HAP-1 (cell line): ENCODE data around the gene GRM7.

Source experiments
- DNase-seq, 2 experiments: peaks; one replicate each; pipeline ENCODE4 v3.0.0-alpha.2; 2016 to 2020; ENCODE audit warnings: low spot score in 2 of 2
- H3K27me3 ChIP-seq: fragments of 250-450 bp; sonication (Bioruptor Pico); 2 replicates; pipeline ENCODE4 v1.5.1; 2020; ENCODE audit warnings: low read depth, mild to moderate bottlenecking, moderate library complexity
- H3K36me3 ChIP-seq: fragments of 250-450 bp; sonication (Bioruptor Pico); replicated peaks from 2 replicates; pipeline ENCODE4 v1.5.1; 2020; ENCODE audit warnings: mild to moderate bottlenecking
- H3K4me1 ChIP-seq: fragments of 250-450 bp; sonication (Bioruptor Pico); 2 replicates; pipeline ENCODE4 v1.5.1; 2020; ENCODE audit warnings: mild to moderate bottlenecking
- H3K4me3 ChIP-seq: fragments of 250-450 bp; sonication (Bioruptor Pico); 2 replicates; pipeline ENCODE4 v1.5.1; 2020; ENCODE audit warnings: mild to moderate bottlenecking, moderate library complexity
- H3K9me3 ChIP-seq: fragments of 250-450 bp; sonication (Bioruptor Pico); 2 replicates; pipeline ENCODE4 v1.5.1; 2020; ENCODE audit warnings: mild to moderate bottlenecking, moderate library complexity
- in situ Hi-C: fragments of 300-500 bp; cut with MboI; formaldehyde crosslinking; loops from 3 replicates; pipeline ENCODE4 v1.14.3; 2020; ENCODE audit warnings: low sequenced_read_pairs, inconsistent platforms, mixed read lengths

GRM7 gene

DNA sequence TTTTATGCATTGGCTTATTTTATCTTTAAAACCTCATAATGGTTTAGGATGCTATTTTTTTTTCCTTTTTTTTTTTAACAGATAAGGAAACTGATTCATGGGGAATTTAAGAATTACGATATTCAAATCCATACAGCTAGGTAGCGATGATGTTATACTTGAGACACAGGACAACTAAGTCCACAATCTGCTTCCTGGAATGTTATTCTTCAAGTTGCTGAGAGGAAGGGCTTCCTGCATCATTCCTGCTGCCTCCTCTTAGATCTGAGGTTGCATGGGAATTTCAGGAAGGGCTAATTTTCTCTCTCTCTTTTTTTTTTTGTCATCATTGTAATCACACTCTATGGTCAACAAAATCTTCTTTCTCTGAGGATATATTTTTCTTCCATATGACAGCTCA, 595.5 kb downstream of the GRM7 start:
- Histone ChIP-seq H3K36me3 (no peaks in the 10 kb centered on the region), H3K27me3 (no peaks in the 10 kb centered on the region), H3K9me3 (no peaks in the 10 kb centered on the region), H3K4me1 (no peaks in the 10 kb centered on the region), H3K4me3 (no peak overlapping the region)
- in situ Hi-C loops, result no loop called here
- DNase-seq, result no peak

DNA sequence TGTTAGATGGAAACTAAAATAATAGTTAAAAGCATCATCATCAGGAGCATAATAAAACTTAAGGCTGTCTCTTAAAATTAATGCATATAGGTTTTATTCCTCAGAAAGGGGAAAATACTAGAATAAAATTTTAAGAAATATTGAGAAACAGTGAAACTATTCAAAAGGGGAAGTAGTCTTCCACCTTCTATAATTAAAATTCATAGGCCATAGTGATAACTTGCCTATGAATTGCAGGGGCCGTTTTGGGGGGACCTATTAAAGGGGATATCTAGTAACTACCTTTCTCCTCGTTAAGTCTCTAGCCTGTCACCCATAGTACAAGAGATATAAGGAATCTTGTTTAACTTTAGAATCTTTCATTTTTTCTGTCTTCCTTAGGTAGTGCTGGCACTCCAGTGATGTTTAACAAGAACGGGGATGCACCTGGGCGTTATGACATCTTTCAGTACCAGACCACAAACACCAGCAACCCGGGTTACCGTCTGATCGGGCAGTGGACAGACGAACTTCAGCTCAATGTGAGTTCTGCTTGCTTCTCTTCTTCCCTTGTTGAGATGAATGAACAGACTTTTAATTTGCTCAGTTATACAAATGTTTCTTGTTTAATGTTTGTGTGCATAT, 600.4 kb downstream of the GRM7 start:
- no peaks in the 10 kb centered on the region for H3K9me3 ChIP-seq
- no peak for DNase-seq
- no peak overlapping the region for H3K4me3 ChIP-seq
- no peaks in the 10 kb centered on the region for H3K4me1 ChIP-seq
- no peaks in the 10 kb centered on the region for H3K36me3 ChIP-seq
- in situ Hi-C loops, result no loop called here
- H3K27me3 ChIP-seq, result no peaks in the 10 kb centered on the region

DNA sequence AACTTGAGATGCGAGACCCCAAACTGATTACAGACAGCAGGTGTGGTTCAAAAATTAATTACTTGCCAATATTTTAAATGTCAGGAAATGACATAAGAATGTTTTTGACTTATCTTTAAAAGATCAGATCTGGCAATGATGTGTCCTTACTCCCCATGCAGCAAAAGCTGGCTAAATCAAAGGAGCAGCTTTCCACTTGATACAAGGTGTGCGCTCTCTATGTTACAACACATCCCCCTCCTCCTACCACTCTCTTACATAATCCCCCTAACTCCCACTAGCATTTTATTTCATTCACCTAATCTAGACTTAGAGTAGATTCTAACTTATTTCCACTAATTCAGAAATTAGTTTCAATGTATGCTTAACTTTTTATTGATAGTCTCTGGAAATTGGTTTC, 609.0 kb downstream of the GRM7 start:
- H3K9me3 ChIP-seq, result no peaks in the 10 kb centered on the region
- no peaks in the 10 kb centered on the region for H3K4me1 ChIP-seq
- no peaks in the 10 kb centered on the region for H3K27me3 ChIP-seq
- in situ Hi-C loops, result no loop called here
- DNase-seq, result no peak
- no peak overlapping the region for H3K4me3 ChIP-seq
- H3K36me3 ChIP-seq, result no peaks in the 10 kb centered on the region

DNA sequence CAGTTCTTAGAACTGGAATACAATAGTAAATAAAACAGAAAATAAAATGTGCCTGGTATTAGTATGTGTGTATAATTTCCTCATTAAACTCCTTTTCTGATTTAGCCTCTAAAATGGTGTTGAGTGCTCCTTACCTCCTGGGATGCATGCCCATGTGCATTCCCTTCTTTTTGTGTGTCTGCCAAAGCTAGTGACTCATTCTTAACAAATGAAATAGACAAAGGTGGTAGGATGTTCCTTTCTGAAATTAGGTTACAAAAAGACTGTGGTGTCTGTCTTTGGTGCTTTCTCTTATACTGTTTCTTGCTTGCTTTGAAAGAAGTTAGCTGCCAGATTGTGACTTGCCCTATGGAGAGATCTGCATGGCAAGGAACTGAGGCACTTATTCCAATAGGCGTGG, 623.7 kb downstream of the GRM7 start:
- H3K4me1 ChIP-seq, result no peaks in the 10 kb centered on the region
- H3K36me3 ChIP-seq, result no peaks in the 10 kb centered on the region
- no peak for DNase-seq
- no peaks in the 10 kb centered on the region for H3K27me3 ChIP-seq
- in situ Hi-C loops, result no loop called here
- H3K4me3 ChIP-seq, result no peak overlapping the region
- H3K9me3 ChIP-seq, result no peaks in the 10 kb centered on the region

DNA sequence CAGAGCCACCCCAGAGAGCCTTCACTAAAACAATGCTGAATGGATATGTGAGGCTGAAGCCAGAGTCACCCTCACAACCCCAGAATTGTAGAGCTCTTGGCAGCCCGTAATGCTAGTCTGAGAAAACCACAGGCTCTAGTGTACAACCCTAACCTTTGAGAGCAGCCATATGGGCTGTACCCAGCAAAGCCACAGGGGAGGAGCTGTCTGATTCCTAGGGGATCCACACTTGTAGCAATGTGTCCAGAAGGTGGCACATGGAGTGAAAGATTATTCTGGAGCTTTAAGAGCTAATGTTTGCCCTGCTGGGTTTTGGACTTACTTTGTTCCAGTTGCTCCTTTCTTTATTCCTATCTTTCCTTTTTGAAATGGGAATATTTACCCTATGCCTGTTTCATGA, 626.8 kb downstream of the GRM7 start:
- no peaks in the 10 kb centered on the region for H3K4me1 ChIP-seq
- H3K27me3 ChIP-seq, result no peaks in the 10 kb centered on the region
- in situ Hi-C loops, result no loop called here
- no peaks in the 10 kb centered on the region for H3K9me3 ChIP-seq
- DNase-seq, result no peak
- H3K36me3 ChIP-seq, result no peaks in the 10 kb centered on the region
- H3K4me3 ChIP-seq, result no peak overlapping the region

DNA sequence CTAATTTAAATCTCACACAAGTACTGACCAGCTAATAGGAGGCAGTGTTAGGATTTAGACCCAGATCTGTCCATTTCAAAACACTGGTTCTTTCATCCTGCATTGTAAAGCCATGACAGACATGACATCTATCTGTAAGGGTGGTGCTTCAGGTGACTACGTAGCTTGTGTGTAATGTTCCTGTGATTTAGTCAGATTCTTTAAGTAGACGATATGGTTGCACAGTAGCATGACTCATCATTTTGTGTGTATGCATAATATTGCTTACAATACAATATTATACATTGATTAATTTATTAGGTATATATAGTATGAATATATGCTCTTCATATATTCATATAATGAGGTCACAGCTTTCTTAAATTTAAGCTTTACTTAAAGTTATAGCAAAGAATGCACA, 628.5 kb downstream of the GRM7 start:
- Histone ChIP-seq H3K4me3 (no peak overlapping the region), H3K4me1 (no peaks in the 10 kb centered on the region), H3K9me3 (no peaks in the 10 kb centered on the region), H3K36me3 (no peaks in the 10 kb centered on the region), H3K27me3 (no peaks in the 10 kb centered on the region)
- in situ Hi-C loops, result no loop called here
- no peak for DNase-seq

DNA sequence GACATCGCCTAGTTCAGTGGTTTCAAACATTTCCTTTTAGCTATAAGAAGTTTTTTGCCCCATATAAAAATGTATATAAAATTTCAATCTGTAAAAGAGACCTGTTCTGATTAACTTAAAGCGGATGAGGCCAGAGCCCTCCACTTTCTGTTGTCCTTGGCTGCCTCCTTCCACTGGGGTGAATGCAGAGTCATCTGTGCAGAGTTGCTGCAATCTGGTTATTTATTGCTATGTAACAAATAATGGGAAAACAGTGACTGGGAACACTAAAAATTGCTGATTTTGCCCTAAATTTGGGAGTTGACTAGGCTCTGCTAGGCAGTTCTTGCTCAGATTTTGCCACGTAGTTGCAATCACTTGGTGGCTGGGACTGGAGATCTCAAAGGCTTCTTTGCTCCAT, 637.8 kb downstream of the GRM7 start:
- Histone ChIP-seq H3K27me3 (no peaks in the 10 kb centered on the region), H3K9me3 (no peaks in the 10 kb centered on the region), H3K4me1 (no peaks in the 10 kb centered on the region), H3K4me3 (no peak overlapping the region), H3K36me3 (no peaks in the 10 kb centered on the region)
- in situ Hi-C loops, result no loop called here
- DNase-seq, result no peak

DNA sequence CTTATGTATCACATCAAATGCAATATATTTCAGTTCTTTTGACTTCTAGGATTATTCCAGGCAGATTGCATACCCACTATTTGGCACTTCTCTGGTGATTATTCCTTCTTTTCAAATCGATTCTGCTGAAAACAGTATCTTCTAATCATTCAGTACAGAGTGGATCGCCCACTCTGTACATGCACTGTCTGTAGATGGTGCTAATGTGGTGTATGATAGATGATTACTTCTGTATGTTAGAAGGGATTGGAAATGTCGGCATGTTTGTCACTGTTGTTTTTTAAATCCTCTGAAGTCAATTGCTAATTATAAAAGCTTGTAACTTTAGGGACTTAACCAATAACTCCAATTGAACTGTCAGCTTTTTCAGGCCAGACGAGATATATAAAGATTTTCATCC, 642.5 kb downstream of the GRM7 start:
- in situ Hi-C loops, result no loop called here
- no peak overlapping the region for H3K4me3 ChIP-seq
- H3K4me1 ChIP-seq, result no peaks in the 10 kb centered on the region
- no peaks in the 10 kb centered on the region for H3K27me3 ChIP-seq
- no peaks in the 10 kb centered on the region for H3K9me3 ChIP-seq
- no peaks in the 10 kb centered on the region for H3K36me3 ChIP-seq
- no peak for DNase-seq

DNA sequence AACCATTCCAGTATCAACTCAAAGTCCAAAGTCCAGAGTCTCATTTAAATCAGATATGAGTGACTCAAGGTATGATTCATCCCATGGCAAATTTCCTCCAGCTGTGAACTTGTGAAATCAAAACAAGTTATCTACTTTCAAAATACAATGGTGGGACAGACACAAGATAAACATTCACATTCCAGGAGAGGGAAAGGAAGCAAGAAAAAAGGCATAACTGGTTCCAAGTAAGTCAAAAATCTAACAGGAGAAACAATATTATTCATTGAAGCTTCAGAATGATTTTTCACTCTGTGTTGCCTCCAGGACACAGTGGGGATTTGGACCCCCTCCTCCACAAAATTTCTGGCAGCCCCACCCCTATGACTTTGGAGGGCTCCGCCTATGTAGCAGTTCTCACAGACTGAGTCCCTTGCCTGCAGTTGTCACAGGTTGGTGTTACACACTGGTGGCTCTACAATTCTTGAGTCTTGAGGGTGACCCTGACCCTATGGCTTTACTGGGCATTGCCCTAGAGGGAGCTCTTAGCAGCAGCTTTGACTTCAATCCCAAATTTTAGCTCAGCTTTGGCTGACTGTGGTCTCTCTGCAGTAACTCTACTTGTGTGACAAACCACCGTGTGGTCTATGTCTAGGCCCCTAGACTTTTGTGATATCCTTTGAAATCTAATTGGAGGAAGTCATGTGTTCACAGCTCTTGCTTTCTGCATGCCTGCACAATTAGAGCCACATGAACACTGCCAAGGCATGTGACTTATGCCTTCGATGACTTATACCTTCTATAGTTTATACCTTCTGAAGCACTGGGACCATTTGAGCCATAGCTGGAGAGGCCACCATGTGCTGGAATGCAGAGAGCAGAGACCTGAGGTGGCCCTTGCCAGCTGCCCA, 644.2 kb downstream of the GRM7 start:
- Histone ChIP-seq H3K4me1 (no peaks in the 10 kb centered on the region), H3K27me3 (no peaks in the 10 kb centered on the region), H3K36me3 (no peaks in the 10 kb centered on the region), H3K4me3 (no peak overlapping the region), H3K9me3 (no peaks in the 10 kb centered on the region; the same call in 1 of the 2 replicates)
- in situ Hi-C loops, result no loop called here
- DNase-seq, result no peak

DNA sequence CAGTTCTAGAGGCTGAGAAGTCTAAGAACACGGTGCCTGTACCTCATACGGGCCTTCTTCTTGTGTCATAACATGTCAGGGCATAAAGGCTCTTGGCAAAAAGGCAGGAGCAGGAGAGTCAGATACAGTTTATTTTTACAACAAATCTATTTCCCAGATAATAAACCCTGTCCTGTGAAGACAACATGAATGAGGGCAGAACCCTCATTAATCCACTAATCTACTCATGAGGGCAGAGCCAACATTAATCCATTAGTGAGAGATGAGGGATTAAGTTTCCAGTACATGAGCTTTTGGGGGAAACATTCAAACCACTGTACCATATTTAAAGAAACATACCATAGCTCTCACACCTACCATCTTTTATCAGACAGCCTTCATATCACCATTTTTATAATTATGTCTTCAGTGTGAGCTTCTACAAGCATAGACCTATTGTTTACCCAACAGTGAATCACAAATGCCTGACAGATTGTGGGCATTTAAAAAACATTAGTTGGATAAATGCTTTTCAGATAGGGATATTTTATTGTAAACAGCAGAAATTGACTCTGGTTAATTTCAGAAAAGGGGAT, 645.8 kb downstream of the GRM7 start:
- no peaks in the 10 kb centered on the region; the same call in 1 of the 2 replicates for H3K9me3 ChIP-seq
- no peaks in the 10 kb centered on the region for H3K36me3 ChIP-seq
- H3K27me3 ChIP-seq, result no peaks in the 10 kb centered on the region
- no peak overlapping the region for H3K4me3 ChIP-seq
- no peak for DNase-seq
- in situ Hi-C loops, result no loop called here
- H3K4me1 ChIP-seq, result no peaks in the 10 kb centered on the region

DNA sequence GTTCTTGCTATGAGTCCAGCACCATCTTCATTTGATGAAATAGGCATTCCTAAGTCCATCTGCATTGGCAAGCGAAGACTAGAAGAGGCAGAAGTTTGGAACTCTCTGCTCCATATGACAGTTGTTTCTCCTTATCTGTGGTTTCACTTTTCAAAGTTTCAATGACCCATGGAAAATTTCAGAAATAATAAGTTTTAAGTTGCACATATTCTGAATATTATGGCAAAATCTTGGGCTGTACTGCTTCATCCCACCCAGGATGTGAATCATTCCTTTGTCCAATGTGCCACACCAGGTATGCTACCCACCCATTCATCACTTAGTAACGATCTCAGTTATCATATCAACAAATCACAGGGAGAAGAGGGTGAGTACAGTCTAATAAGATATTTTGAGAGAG, 647.9 kb downstream of the GRM7 start:
- no peak for DNase-seq
- Histone ChIP-seq H3K4me3 (no peak overlapping the region), H3K4me1 (no peaks in the 10 kb centered on the region), H3K36me3 (no peaks in the 10 kb centered on the region), H3K27me3 (no peaks in the 10 kb centered on the region), H3K9me3 (no peaks in the 10 kb centered on the region; the same call in 1 of the 2 replicates)
- in situ Hi-C loops, result no loop called here

DNA sequence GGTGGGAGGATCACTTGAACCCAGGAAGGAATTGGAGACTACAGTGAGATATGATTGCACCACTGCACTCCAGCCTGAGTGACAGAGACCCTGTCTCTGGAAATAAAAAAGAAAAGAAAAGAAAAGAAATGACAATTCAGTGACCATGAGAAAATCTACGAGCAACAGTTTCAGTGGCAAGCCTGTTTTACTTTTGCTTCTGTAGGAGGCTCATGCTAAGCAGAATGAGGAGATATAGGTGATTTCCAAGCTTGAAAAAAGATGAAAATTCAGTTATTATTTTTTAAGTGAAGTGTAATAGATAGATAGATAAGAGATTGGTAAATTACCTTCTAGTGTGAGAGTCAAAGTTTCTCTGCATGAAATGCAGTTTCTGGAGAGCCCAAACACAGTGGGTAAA, 651.1 kb downstream of the GRM7 start:
- Histone ChIP-seq H3K27me3 (no peaks in the 10 kb centered on the region), H3K36me3 (no peaks in the 10 kb centered on the region), H3K9me3 (no peaks in the 10 kb centered on the region; the same call in 1 of the 2 replicates), H3K4me3 (no peak overlapping the region), H3K4me1 (no peaks in the 10 kb centered on the region)
- no peak for DNase-seq
- in situ Hi-C loops, result no loop called here

DNA sequence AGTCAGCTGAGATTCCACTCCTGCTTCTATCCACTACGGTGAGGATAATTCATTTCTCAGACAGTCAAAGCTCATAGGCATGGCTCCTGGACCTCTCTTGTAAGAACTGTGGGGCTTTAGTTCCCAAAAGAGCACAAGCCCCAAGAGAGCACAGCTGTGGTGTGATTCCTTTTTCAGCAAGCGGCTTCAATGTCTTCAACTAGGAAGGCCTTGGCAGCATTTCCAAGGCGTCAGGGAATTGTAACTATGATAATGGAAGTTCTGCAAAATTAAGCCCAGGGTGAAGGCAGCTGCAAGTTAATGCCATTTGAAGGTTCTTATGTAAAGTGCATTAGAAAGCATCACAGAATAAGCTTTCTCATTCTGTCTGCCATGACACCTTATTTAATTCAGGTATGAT, 657.1 kb downstream of the GRM7 start:
- no peak for DNase-seq
- in situ Hi-C loops, result no loop called here

DNA sequence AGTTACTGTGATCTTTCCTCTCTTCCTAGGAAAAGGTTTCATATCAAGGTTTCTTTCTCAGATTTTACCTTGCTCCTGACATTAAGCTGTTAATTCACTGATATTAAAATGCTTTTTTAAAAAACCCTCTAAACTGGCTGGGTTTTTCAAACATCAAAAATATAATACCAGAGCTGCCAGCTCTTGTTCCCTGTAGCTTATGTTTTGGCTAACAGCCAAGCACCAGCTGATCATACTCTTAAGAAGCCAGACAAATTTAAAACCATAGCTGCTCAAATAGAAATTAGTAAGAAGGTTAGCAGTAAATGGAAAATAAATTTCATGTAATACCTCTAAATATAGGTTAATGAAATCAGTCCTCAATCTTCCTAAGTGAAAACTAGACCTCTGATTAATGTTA, 657.5 kb downstream of the GRM7 start:
- no peaks in the 10 kb centered on the region for H3K36me3 ChIP-seq
- no peaks in the 10 kb centered on the region for H3K27me3 ChIP-seq
- no peaks in the 10 kb centered on the region for H3K9me3 ChIP-seq
- no peak for DNase-seq
- H3K4me3 ChIP-seq, result no peak overlapping the region
- in situ Hi-C loops, result no loop called here
- no peaks in the 10 kb centered on the region for H3K4me1 ChIP-seq

More for the DNA sequence above, 657.1 kb downstream of the GRM7 start:
- Histone ChIP-seq H3K4me1 (no peaks in the 10 kb centered on the region), H3K9me3 (no peaks in the 10 kb centered on the region), H3K27me3 (no peaks in the 10 kb centered on the region), H3K36me3 (no peaks in the 10 kb centered on the region), H3K4me3 (no peak overlapping the region)
